HuH-7 (cell line): Measurements from ENCODE around the gene GRXCR2.

Source experiments
- DNase-seq: peaks from one replicate; pipeline ENCODE4 v3.0.0; 2011; ENCODE audit warnings: low spot score

GRXCR2 gene

DNA sequence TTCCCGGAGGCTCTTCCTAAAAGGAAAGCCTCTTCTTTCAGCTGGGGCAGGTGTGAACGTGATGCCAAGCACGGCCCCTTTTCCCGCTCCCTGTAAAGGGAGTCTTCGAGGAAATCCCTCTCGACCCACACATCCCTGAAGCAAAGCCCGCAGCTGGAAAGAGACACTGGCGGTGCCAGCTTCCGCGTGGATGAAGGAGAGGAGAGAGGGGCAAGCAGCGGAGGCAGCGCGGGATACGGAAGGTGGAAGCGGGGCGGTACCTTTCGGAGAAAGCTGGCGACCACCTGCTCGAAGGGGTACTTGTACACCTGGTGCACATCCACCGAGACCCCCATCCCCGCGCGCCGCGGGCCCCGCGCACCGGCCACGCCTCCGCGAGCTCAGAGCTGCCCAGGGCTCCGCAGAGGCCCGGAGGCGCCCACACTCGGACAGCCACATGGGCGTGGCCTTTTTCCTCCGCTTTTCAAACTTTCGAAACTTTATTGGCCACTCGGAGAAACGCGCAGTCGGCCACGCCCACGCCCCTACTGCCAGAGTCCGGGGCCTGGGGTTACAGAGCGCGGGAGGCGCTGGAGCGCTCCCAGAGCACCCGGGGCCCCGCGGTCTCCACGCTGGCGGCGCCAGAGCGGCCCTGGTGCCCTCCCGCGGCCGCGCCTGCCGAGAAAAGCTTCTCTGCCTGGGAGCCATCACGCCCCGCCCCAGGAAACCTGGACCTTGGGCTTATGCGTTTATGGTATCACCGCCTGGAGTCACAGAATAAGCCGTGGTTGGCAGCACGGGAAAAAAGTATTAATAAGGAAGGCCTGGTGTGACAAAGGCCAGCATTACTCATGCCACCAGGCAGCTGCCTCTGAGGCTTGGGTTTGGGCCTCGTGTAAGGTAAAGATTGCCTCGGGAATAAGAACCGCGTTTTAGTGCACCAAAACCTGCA, 37.6 kb downstream of the GRXCR2 start, which contains the start of gene PRELID2:
Gene PRELID2, minus strand, starts transcription at position 426 of the 931 bp plus-strand sequence. Its CDS starts 91 bp downstream, at position 335.
- DNase-seq, result peak; percentile 81

DNA sequence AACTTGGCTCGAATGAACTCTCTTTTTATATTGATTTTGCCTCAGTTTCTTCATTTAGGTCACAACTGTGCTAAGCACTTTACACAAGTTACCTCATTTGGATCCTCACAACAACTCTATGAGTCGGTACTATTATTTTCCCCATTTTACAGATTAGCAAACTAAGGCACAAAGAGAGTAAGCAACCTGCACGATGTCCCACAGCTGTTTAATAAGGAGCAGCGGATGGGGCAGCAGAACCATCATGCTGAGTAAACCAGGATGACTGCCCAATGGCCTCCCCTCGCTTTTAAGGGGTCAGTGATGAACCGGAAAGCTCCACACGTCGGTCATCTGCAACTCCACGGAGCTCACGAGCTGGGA, 38.3 kb downstream of the GRXCR2 start:
- no peak for DNase-seq

DNA sequence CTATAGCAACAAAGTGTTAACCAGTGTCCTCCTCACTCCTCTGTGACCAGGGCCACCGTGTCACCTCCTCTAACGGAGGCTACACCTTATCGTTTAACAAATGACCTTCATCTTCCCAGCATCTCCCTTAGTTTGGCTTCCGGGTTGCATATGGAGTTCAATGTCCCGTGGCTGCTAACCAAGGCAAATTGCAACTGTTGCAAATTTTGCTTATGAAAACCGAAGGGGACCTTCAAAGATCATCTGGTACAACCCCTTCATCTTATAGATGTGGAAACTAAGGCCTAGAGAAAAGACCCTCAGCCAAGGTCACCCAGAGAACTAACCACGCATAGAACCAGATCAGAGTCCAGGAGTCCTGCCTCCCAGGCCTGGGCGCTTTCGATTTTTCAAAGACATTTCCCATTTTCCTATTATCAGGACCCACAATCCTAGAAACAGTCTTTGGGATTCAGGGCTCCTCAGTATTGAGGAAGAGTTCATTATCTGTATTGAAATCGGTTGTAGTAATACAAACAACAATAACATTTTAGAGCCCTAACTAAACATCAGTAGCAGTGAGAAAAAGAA, 39.1 kb downstream of the GRXCR2 start:
- no peak for DNase-seq

DNA sequence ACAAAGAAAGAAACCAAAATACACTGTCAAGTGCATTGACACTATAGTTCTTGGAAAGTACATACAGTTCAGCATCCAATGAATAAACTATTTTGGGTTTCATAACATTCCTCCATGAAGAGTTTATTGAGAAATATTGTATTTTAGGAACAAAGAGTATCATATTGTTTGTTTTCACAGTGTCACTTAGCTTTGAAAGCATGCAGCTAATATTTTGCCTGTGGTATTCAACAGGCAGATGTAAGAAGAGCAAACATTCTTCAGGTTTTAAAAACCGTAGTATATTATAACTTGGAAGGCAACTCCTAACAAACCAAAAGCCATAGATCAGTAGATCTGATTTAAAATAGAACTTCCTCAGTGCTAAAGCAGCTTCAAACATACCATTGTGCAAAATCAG, 42.2 kb downstream of the GRXCR2 start:
- no peak for DNase-seq

DNA sequence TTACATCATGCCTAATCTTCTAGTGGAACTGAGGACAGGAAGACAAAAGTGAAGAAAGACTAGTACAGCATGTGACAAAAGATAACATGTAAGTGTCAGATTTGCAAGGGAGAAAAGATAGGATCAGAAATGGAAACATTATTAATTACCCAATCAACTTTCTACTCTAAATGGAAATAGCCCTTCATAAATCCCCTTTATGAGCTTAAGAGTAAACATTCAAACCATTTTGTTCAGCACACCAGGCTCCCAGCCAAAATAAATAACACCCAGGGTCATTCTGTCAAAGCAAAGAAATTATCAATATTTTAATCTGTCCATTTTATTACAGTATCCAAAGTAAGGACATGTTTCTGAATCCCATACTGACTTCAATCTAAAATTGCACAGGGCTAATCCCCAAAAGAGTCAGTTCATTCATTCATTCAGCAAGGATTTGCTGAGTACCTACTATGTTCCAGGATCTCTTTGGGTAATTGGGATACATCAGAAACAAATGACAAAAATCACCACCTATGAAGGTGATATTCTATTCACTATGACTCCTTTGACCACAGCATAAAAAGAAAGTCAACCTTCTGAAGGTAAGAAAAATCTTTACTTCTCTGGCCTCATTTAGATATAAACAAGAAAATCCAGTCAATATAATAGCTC, 43.0 kb downstream of the GRXCR2 start:
- DNase-seq, result no peak

DNA sequence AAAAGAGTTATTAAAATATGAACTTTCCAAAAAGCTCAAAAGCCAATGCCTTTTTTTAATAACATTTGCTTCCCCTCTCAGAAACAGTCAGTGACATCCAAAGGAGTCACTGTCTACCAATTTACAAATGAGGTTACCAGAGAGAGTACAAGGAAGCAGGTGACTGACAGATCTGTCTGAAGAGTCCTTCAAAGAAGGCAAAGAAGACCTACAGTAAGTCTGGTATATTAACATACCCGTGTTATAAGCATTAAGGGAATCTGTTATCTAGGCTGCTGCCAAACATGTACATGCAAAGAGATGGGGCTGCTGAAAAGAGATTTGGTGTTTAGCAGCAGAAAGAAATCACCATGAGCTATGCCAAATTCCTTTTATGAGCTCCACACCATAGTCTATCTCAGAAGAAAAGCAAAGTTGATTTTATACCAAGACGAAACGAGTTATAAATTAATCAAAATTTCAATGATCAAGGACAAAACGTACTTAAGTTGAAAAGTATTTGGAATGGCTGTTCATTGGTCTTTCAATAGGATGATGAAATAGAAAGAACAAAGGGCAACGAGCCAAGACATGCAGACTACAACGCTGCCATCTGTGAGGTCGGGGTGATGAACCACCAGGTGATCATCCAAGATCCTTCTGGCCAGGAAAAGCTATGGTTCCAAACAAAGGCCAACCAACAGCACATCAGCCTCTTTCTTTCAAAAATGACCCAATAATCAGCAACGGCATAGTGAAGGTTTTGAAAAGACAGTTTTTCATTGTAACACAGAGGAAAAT, 45.7 kb downstream of the GRXCR2 start:
- DNase-seq, result no peak

DNA sequence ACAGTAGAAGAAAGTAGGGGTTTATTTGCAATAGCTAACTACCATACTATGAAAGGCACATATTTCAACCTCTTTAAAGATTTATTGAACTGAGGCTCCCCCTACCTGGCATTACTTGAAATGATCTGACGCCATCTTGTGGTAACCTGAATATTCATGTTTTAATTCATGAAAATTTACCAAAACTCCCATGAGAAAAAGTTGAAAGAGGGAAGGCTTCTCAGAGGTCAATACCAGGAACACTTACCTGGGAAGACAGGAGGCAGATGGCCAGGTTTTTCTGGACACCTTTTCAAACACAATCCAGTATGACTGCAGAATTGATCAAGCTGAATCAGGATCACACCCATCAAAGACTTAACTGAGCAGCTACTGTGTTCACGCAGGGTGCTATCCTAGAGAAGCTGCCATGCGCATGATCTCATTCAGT, 47.0 kb downstream of the GRXCR2 start:
- DNase-seq, result peak; percentile 20

DNA sequence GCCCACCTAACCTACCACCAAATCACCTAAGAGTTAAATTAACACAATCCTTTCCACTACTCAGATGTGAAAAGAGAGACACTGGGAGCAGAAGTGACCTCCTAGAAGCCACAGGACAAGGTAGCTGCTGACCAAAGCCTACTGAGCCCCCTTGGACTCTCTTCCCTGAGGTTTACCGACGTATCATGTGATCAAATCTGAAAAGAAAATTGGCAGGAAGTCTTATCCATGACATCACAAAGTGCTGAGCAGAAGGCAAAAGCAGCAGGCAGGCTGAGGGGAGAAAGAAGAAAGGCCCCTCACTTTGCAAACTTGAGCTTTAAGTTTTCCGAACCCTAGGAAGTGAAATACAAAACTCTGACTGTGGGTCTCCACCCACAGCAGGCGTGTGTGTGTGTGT, 48.8 kb downstream of the GRXCR2 start:
- no peak for DNase-seq

DNA sequence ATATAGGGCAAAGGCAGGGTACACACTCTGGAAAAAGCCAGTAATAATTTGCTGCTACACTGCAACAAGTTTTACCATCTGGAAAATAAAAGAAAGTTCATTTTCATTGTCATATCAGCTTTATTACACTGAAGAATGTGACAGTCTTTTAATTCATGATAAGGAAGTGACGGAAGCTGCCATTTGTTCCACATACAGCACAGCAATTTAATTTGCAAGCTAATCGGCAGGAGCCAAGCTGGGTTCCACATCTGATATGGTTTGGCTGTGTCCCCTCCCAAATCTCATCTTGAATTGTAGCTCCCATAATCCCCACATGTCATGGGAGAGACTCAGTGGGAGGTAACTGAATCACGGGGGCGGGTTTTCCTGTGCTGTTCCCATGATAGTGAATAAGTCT, 54.2 kb downstream of the GRXCR2 start:
- DNase-seq, result no peak

DNA sequence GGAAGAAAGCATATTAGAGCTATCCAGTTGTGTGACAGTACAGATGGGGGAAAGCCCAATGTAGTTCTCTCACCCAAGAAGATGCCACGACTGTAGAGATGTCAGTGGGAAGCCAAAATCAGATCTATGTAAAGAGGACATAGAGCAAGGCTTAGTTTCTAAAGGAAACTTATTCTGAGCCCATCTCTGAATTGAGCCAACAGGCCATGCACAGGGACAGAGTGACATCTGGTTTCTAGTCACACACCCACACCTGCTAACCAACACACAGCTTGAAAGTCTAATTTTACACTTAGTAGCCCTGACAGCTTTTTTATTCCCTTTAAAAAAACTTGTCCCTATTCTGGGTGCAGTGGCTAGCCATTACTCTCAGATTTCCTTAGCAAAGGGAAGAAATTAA, 59.9 kb downstream of the GRXCR2 start:
- DNase-seq, result no peak

DNA sequence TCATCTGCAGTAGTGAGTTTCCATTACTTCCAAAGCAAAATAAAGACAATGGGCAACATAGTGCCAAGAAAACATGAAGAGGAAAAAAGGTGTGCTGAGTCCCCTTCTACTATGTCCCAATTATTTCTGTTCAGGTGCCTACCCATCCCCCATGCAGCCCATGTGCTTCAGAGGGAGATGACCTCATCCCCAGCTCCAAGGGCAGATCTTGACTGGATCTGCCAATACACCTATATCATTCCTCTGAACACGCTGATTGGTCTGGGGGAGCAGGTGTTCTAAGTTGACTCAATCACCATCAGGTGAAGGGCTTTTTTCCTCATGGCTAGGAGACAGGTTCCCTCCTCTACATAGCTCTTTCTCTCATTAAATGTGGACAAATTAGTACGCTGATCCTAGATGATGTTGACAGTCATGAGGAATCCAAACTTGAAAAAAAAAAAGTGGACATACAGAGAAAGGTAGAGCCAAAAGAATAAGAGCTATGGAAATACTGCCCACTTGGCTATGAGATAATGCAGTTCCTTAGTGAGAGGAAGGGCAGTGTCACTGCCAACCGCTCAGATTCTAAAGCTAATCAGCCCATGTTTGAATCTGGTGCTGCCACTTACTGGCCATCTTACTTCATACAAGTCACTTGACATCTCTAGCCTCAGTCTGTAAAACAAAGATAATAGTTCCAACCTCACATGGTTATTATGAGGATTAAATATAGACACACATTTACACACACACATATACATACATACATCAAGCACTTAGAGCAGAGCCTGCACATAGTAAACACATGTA, 60.8 kb downstream of the GRXCR2 start:
- DNase-seq, result no peak
